Measurements from ENCODE around the gene RPAP2.
"Not testable (repeated sequence)": the region's sequence is repeated elsewhere in the genome, so short reads cannot be mapped to it uniquely, and the experiment has no call there.

The RPAP2 gene

DNA sequence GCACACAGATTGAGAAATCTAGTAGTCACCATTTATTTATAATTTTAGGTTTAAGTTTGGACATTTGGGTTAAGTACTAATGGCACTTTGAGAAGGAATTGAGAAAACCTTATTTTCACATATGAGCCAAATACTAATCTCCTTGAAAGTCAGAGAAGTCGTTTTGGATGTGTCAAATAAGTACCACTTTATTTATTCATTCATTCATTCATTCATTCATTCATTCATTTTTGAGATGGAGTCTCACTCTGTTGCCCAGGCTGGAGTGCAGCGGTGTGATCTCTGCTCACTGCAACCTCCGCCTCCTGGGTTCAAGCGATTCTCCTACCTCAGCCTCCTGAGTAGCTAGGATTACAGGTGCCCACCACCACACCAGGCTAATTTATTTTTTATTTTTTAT is 79.1 kb downstream of the RPAP2 start:
- DNase-seq = not testable (repeated sequence)

- DNase-seq = no peak
Measured at GRCh38 chr1:92380867-92381266, 82.0 kb downstream of the RPAP2 start.

- DNase-seq = not testable (repeated sequence)
Measured at GRCh38 chr1:92393966-92394365, 95.1 kb downstream of the RPAP2 start.

DNA sequence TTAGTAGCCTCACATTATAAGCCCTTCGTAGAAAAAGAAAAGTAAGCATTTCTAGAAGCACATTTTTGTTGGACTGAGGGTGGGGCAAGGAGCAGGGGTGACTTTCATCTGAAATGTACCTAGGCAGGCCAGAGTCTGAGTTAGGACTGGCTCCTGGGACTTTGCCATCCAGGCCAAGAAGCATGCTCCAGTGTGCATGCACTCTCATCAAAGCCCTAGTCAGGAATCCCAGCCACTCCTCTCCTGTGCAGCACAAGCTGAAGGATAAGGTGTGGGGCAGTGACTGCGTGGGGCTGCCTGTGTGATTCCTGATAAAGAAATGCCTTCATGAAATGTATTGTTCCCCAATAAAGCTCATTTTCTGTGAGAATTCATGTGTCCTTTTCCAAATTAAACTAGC is 99.7 kb downstream of the RPAP2 start:
- no peak for DNase-seq

DNA sequence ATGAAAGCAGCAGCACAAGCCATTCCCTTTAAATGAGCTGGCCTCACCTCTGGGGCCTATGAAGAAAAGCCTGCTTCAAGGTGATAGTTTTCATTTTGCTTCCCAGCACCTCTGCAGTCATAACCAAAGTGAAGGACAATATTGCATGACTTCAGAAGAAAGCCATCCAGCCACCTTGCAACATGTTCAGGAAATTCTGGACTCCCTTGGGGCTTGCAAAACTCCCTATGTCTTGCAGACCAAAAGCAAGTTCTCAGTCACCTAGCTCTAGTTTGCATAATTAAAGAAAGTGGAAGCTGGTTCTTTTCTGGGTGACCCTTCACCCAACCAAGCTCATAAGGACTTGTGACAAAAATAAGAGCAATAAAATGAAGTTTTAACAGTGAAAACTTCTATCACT is 100.2 kb downstream of the RPAP2 start:
- no peak for DNase-seq

- DNase-seq = no peak
Measured at GRCh38 chr1:92404661-92405060, 105.8 kb downstream of the RPAP2 start.

- DNase-seq = no peak
Measured at GRCh38 chr1:92408825-92409224, 110.0 kb downstream of the RPAP2 start.

DNA sequence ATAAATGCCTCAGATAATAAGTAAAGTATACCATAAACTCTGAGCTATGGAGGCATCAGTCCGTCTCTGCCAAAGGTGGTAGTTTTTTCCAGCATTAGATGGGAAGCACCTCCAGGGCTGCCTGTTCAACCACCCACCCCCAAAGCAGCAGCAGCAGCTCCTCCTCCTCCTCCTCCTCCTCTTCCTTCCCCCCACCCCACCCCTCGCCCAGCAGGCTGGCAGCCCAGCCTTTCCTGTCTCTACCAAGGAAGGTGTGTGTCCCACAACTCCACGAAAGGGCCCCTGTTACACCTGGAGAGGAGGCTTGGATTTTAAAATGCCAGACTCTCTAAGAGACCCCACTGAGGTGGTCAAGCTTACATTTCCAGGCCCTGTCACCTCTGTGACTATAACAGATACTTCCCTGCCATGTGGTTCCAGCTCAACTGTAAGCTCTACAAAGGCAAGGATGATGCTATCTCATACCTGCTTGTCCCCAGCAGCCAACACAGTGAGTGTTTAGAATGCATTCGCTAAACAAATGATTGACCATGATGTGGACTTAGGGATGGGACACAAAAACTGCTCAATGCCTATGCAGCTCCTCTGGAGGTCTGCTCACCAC is 111.2 kb downstream of the RPAP2 start:
- DNase-seq = no peak

DNA sequence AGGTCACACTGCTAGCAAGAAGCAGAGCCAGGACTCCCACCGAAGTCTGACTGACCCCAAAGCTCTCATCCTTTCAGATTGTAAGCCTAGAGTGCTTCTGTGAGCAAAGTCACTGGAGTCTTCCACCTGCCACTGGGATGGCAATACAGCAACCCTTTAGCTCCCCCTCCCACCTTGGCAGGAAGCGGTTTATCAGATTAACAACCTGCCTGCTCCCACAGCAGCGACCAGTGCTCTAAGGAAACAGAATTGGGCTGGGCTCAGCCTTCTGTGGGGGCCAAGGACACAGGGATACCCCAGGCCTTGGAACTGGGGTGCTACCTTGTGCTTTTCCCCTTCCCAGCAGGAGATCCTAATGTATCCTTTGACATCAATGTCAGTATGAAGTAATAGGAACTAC is 111.8 kb downstream of the RPAP2 start:
- no peak for DNase-seq

- DNase-seq = no peak
Measured at GRCh38 chr1:92411511-92411910, 112.7 kb downstream of the RPAP2 start.

- no peak for DNase-seq
Measured at GRCh38 chr1:92419642-92420041, 120.8 kb downstream of the RPAP2 start.

DNA sequence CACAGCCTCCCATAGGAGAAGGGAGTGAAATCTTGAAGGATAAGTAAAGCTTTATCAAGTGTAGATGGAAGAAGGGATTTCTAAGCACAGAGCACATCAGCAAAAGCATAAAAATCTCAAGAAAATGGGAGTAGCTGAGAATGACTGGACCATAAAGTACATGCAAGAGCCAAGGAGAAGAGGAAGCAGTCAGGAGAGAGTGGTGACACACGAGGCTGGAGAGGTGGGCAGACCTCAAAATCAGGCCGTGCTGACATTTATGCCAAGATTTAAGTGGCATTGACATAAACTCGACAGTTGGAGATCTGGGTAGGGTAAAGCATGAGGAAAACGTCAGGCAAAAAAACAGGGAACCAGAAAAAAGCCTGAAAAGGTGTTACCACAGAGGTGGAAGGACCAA is 125.5 kb downstream of the RPAP2 start:
- no peak for DNase-seq

DNA sequence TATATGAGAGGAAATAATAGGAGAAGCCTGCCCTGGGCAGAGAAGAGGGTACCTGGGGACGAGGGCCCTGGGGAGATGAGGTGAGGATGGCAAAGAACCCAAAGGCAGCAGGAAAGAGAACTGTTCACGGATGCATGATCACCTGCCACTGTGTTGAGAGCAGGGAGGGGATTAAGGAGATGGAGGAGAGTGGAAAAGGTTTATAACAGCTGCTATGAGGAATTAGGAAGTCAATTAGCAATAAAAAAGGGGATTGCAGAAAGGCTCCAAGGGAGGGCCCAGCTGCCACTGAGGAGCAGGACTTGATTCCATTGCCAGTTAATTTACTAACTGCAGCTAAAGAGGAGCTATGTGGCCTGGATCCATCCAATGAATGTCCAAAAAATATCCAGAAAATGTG is 126.8 kb downstream of the RPAP2 start:
- no peak for DNase-seq

GRCh38 chr1:92430030-92430429 is 131.2 kb downstream of the RPAP2 start:
- no peak for DNase-seq

DNA sequence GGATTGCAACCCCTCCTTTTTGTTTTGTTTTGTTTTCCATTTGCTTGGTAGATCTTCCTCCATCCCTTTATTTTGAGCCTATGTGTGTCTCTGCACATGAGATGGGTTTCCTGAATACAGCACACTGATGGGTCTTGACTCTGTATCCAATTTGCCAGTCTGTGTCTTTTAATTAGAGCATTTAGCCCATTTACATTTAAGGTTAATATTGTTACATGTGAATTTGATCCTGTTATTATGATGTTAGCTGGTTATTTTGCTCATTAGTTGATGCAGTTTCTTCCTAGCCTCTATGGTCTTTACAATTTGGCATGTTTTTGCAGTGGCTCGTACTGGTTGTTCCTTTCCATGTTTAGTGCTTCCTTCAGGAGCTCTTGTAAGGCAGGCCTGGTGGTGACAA is 135.7 kb downstream of the RPAP2 start:
- DNase-seq = not testable (repeated sequence)

DNA sequence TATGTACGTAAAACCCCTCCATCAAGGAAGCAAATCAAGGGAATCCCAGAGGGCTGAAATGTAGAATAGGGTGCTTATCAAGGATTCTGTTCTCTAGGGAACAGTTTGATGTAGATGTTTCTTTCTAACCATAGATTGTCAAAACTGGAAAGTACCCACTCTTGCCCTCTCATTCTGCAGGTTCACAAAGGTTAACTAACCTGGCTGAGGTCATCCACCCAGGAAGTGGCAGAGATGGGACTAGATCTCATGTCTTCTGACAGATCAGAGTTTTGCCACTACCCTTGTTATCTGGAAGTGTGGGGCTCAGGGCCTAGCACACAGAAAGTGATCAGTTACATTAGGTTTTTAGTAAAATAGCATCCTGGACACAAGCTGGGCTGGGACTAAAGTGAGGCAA is 140.4 kb downstream of the RPAP2 start:
- no peak for DNase-seq

GRCh38 chr1:92441316-92441696 is 142.4 kb downstream of the RPAP2 start:
- no peak for DNase-seq

DNA sequence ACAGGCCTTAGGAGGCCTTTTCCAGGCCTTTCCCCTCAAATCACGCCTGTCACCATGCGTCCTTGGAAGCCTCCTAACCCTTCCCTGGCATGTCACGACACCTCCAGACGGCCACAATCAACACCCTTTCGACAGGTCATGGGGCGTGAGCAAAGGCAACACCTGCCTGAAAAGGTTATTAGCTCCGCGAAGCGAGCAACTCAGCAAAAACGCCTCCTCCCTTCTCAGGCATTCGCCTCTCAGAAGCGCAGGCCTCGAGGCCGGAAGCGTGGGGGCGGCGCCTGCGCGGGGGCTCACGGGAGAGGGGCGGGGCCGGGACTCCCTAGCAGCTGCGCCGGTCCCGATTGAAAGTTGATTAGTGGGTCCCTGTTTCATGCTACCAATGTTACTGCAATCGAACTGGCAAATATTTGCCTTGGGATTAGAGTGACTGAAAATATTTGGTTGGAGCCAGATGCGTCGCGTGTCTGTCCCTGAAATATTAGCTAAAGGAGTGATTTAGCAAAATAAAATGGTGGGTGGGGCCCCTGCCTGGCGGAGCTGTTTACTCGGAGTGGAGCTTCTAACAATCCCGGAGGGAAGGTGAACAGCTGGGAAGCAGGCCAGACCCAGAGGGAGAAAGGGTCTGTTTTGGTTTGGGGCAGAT is 143.0 kb downstream of the RPAP2 start:
- DNase-seq = no peak

- no peak for DNase-seq
Measured at GRCh38 chr1:92442351-92442750, 143.5 kb downstream of the RPAP2 start.

- DNase-seq = no peak
Measured at GRCh38 chr1:92443893-92444292, 145.0 kb downstream of the RPAP2 start.

DNA sequence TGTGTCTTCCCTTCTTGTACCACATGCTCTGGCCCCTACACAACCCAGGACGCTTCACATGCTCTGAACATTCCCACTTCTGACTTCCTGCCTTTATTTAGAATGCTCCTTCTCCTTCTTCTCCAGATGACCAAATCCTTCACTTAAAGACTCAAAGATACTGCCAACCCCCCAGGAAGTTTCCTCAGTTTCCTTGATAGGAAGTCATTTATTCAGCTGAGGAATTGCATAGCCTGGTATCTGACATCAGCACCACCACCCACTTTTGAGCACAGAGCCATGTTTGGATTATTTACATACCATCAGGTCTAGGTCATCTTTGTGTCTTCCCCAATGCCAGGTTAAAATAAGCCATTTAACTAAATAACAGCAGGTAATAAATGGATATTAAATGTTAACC is 145.5 kb downstream of the RPAP2 start:
- peak; percentile 6 for DNase-seq

GRCh38 chr1:92445865-92446264 is 147.0 kb downstream of the RPAP2 start:
- DNase-seq = no peak

GRCh38 chr1:92446546-92446945 is 147.7 kb downstream of the RPAP2 start:
- no peak for DNase-seq

GRCh38 chr1:92447033-92447681 is 148.3 kb downstream of the RPAP2 start:
- DNase-seq = no peak

DNA sequence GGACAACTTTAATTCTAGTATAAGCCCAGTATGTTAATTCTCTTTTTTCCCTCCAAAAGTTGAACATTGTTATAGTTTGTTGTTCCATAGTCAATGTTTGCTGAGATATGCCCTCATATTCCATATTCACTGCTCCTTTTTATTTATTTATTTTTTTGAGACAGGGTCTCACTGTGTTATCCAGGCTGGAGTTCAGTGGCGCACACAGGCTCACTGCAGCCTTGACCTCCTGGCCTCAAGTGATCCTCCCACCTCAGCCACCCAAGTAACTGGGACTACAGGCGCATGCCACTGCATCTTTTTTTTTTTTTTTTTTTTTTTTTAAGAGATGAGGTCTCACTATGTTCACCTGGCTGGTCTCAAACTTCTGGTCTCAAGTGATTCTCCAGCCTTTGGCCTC is 149.1 kb downstream of the RPAP2 start:
- no peak for DNase-seq

All from kidney glomerular epithelial cell (primary cell).